ENCODE measurements around the gene XRCC1. TPM values are rescaled to one million over a fixed set of nuclear protein-coding genes. Genes with fewer than 3 reads are reported as not detected.
A peak's percentile ranks its signal among the peaks of the same experiment; 100 is the strongest.

XRCC1 gene
- total RNA-seq, 1 donor from 2014 or later = 6.4 TPM

DNA sequence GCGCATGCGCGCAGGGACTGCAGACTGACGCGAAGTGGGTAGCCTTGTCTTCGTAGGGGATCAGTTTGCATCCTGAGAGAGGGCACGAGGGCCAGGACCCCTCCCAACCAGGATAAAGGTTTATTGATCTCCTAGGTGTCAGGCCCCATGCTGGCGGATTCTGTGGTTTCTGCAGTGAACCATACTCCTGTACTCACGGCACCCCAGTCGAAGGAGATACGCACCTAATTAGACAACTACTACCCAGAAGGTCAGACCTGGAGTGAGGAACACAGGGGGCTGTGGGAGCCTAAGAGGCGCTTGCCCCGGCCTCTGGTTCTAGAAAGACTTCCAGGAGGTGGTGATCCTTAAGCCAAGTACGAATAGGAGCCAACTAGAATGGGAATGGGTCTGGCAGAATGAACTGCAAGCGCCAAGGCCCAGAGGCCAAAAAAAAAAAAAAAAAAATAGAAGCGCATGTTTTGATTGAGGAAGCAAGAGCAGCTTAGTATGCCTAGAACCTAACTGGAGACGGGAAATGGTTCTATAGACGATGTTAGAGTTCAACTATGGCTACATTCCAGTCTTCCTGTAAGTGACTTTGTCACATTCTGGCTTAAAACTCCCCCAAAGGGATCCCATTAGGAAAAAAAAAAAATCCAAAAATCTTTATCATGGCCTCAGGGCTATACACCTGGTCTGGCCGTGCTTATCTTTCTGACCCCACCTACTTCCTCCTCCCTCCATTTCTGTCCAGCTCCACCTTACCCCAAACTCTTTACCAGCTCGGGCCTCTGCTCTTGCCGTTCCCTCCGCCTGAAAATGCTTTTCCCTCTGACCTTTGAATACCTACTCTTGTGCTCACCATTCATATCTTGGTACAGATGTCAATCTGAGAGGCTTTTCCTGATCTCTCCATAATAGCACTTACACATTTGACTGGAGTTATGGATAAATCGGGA is 45.0 kb upstream of the XRCC1 start:
- H3K36me3 ChIP-seq = no peaks in the 10 kb centered on the region
- peak overlapping the region; percentile 87 to 89 for H3K27ac ChIP-seq
- peak overlapping the region; percentile 69 to 75 for H3K4me3 ChIP-seq
- intact Hi-C loops (cut with DNase I) = loop anchor here (2.0 kb wide), 1 partner anchor 44 kb away; no protein-coding TSS in a partner anchor
- DNase-seq (ENCODE audit: low spot score in 2 of 2) = no peak
- H3K4me1 ChIP-seq = peaks cover 0 to 7% of the 10 kb centered on the region in 2 donors
- H3K9me3 ChIP-seq = no peaks in the 10 kb centered on the region
- H3K27me3 ChIP-seq = no peaks in the 10 kb centered on the region
- TF ChIP-seq, protein P1, sequence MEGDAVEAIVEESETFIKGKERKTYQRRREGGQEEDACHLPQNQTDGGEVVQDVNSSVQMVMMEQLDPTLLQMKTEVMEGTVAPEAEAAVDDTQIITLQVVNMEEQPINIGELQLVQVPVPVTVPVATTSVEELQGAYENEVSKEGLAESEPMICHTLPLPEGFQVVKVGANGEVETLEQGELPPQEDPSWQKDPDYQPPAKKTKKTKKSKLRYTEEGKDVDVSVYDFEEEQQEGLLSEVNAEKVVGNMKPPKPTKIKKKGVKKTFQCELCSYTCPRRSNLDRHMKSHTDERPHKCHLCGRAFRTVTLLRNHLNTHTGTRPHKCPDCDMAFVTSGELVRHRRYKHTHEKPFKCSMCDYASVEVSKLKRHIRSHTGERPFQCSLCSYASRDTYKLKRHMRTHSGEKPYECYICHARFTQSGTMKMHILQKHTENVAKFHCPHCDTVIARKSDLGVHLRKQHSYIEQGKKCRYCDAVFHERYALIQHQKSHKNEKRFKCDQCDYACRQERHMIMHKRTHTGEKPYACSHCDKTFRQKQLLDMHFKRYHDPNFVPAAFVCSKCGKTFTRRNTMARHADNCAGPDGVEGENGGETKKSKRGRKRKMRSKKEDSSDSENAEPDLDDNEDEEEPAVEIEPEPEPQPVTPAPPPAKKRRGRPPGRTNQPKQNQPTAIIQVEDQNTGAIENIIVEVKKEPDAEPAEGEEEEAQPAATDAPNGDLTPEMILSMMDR (IDR thresholded peaks at IDR 0.05) = no peak

DNA sequence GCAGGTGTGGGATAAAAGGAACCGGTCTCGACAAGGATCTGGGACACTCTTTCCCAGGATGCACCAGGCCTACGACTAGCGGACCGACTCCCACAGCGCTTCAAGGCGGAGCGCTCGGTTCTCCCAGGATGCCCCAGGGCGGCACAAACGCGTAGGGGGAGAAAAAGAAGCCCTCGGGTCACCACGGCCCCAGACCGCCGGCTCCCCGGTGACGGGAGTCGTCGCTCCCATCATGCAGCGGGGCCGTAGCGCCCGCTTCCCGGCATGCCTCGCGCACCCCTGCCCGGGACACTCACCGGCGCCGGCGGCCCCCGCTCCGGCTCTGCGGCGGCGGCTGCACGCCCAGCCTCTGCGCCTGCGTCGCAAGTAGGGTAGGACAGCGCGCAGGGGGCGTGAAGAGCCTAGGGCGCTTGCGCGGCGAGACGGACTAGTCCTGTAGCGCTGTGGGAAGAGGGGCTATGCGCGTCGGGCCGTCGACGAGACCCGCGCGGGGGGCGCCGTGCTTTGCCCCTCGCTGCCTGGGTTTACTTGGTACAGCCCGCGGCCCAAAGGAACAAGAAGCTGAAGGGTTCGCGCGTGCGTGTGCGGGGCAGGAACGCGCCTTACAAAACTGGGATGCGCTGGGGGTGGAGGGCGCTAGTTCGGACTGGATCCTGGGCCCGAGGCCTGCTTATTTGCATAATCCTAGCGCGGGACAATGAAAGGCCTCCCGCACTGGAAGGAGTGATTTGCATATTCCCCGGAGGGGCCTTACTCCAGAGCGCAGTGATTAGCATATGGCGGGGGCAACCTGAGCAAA is 44.1 kb upstream of the XRCC1 start, which contains the start of gene ZNF428:
ZNF428 (minus strand) TSS at position 368 of the 799 bp plus-strand sequence. CDS start 5,325 bp downstream, outside the sequence.
- H3K36me3 ChIP-seq = no peaks in the 10 kb centered on the region
- H3K4me3 ChIP-seq = peak within 1 kb of the TSS; percentile 69 to 75
- H3K27me3 ChIP-seq = no peaks in the 10 kb centered on the region
- no peaks in the 10 kb centered on the region for H3K9me3 ChIP-seq
- intact Hi-C loops (cut with DNase I) = loop anchor here (1.0 to 2.0 kb wide), 3 partner anchors 23 to 49 kb away; partner anchors contain the start of genes IRGQ and ZNF576
- peak within 1 kb of the TSS; percentile 87 to 89 for H3K27ac ChIP-seq
- peaks cover 0 to 7% of the 10 kb centered on the region in 2 donors for H3K4me1 ChIP-seq
- TF ChIP-seq, protein P1 (IDR thresholded peaks at IDR 0.05) = no peak
- peak; percentile 50 to 92 for DNase-seq (ENCODE audit: low spot score in 2 of 2)

DNA sequence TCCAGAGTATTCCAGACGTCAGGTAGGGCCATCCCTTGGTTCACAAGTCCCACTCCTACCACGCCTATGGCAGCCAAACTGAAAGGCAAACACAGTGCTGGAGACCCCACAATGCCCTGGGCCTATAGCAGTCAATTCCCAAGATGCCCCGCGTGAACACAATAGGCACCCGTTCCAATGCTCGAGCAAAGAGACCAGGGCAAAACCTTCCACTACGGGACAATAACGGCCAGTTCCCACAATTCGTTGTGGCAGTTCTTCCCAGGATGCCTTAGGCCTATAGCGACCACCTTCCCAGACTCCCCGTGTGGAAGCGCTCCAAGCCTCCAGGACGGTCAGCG is 43.6 kb upstream of the XRCC1 start:
- intact Hi-C loops (cut with DNase I) = loop anchor here (1.0 kb wide), 2 partner anchors 23 to 49 kb away; partner anchors contain the start of genes IRGQ and ZNF576
- no peak for DNase-seq (ENCODE audit: low spot score in 2 of 2)
- TF ChIP-seq, protein P1 (IDR thresholded peaks at IDR 0.05) = no peak
- peak overlapping the region; percentile 69 to 75 for H3K4me3 ChIP-seq
- peaks cover 0 to 1% of the 10 kb centered on the region in 2 donors for H3K36me3 ChIP-seq
- H3K9me3 ChIP-seq = no peaks in the 10 kb centered on the region
- H3K4me1 ChIP-seq = peaks cover 0 to 7% of the 10 kb centered on the region in 2 donors
- H3K27me3 ChIP-seq = no peaks in the 10 kb centered on the region
- peak overlapping the region; percentile 87 to 89 for H3K27ac ChIP-seq

DNA sequence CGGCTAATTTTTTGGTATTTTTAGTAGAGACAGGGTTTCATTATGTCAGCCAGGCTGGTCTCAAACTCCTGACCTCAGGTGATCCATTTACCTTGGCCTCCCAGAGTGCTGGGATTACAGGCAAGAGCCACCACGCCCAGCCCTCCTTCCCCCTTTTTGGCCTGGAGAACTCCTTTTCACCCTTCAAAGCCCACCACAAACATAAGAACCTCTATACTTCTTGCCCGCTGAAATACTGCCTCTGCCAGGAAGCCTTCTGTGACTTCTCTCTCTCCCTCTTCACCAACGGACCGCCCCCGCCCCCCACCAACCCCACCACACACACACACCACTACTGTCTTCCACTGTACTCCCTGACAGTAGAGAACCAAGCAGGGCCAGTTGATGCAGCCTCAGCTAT is 41.6 kb upstream of the XRCC1 start:
- H3K4me1 ChIP-seq = peaks cover 0 to 7% of the 10 kb centered on the region in 2 donors
- H3K9me3 ChIP-seq = no peaks in the 10 kb centered on the region
- H3K36me3 ChIP-seq = peaks cover 16 to 20% of the 10 kb centered on the region in 2 donors
- intact Hi-C loops (cut with DNase I) = no loop called here
- TF ChIP-seq, protein P1 (IDR thresholded peaks at IDR 0.05) = no peak
- DNase-seq (ENCODE audit: low spot score in 2 of 2) = no peak
- no peak overlapping the region for H3K27ac ChIP-seq
- H3K4me3 ChIP-seq = no peak overlapping the region
- no peaks in the 10 kb centered on the region for H3K27me3 ChIP-seq

DNA sequence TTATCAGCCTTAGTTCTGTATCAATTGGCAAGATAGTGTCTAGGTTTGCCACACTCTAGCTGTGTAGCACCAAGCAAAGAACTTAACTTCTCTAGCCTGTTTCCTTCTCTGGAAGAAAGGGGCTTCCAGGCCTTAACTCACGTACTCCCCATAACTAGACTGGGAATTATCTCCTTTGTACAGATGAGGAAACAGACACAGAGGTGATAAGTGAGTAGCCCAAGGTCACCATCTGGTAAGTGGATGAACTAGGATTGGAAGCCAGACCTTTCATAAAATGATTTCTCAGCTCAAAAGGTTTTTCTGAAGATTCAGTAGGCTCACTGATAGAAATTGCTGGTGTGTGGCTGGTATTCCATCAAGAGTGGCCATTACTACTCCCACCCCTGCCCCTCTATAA is 41.0 kb upstream of the XRCC1 start:
- Histone ChIP-seq H3K27me3 (no peaks in the 10 kb centered on the region), H3K27ac (no peak overlapping the region), H3K4me1 (peaks cover 0 to 7% of the 10 kb centered on the region in 2 donors), H3K36me3 (peaks cover 20 to 21% of the 10 kb centered on the region in 2 donors), H3K9me3 (no peaks in the 10 kb centered on the region), H3K4me3 (no peak overlapping the region)
- TF ChIP-seq, protein P1 (IDR thresholded peaks at IDR 0.05) = no peak
- no peak for DNase-seq (ENCODE audit: low spot score in 2 of 2)
- intact Hi-C loops (cut with DNase I) = no loop called here

All from ascending aorta (tissue), 2 donors.